GM12865 (cell line): Measurements from ENCODE around the gene ST6GALNAC1.

Source experiments
- DNase-seq: peaks from one replicate; pipeline ENCODE4 v3.0.0; 2010; ENCODE audit warnings: low read depth
- H3K4me3 ChIP-seq: 2 replicates; pipeline ENCODE4 v1.5.1; 2011; ENCODE audit warnings: mild to moderate bottlenecking, low read depth, low read length, control low read depth
- TF ChIP-seq, protein P1 (sequence below): IDR thresholded peaks from 2 replicates; pipeline ENCODE4 v1.5.1; 2011; ENCODE audit warnings: low read length, control low read depth, low read depth, inconsistent platforms; ENCODE audit not compliant: insufficient read depth; ENCODE audit errors: missing control alignments

Gene ST6GALNAC1

DNA sequence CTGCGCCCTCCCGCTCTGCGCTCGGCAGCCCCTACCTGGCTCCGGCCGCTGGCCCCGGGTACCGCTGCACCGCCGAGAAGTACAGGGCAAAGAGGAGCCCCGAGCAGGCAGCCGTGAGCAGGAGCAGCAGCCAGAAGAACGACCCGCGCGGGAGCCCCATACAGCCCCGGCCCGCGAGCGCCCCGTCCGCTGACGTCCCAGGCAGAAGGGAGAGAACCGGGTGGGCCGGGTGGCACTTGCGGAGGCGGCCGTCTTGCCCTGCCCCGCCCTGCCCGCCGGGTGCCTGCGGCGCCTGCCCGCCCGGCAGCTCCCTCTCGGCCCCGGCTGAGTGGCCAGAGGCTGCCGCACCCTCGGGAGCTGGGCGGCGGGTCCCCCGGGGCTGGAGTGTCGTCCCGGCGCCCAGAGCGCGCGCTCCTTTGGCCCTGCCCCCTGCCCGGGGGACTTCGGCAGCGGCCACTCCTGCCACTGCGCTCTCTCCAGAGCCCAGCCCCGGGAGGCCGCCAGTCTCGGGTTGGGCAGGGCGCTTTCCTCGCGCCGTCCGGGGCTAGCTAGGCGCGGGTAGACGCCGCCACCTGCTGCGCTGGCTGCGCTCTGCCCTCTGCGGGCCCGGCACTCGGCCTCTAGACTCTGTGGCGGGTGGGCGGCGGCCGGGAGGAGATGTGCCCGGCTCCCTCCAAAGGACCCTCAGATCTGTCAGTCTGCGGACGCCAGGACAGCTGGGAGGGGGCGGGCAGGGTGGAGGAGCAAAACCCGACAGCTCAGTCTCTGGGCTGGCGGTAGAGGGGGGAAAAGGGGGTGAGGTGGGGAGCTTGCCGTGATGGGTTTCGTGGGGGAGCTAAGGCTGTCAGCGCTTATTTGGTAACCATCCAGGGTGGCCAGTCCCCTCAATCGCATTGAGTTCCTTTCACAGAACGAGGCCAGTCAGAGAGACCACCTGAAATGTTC lies 57.6 kb downstream of the ST6GALNAC1 start, which contains the start of gene ST6GALNAC2:
ST6GALNAC2 (minus strand) TSS at position 212 of the 945 bp plus-strand sequence; CDS start at position 160, 52 bp downstream.
- peak within 1 kb of the TSS; percentile 51 for H3K4me3 ChIP-seq
- peak; percentile 45 for DNase-seq
- TF ChIP-seq, protein P1, sequence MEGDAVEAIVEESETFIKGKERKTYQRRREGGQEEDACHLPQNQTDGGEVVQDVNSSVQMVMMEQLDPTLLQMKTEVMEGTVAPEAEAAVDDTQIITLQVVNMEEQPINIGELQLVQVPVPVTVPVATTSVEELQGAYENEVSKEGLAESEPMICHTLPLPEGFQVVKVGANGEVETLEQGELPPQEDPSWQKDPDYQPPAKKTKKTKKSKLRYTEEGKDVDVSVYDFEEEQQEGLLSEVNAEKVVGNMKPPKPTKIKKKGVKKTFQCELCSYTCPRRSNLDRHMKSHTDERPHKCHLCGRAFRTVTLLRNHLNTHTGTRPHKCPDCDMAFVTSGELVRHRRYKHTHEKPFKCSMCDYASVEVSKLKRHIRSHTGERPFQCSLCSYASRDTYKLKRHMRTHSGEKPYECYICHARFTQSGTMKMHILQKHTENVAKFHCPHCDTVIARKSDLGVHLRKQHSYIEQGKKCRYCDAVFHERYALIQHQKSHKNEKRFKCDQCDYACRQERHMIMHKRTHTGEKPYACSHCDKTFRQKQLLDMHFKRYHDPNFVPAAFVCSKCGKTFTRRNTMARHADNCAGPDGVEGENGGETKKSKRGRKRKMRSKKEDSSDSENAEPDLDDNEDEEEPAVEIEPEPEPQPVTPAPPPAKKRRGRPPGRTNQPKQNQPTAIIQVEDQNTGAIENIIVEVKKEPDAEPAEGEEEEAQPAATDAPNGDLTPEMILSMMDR = peak; percentile 36

DNA sequence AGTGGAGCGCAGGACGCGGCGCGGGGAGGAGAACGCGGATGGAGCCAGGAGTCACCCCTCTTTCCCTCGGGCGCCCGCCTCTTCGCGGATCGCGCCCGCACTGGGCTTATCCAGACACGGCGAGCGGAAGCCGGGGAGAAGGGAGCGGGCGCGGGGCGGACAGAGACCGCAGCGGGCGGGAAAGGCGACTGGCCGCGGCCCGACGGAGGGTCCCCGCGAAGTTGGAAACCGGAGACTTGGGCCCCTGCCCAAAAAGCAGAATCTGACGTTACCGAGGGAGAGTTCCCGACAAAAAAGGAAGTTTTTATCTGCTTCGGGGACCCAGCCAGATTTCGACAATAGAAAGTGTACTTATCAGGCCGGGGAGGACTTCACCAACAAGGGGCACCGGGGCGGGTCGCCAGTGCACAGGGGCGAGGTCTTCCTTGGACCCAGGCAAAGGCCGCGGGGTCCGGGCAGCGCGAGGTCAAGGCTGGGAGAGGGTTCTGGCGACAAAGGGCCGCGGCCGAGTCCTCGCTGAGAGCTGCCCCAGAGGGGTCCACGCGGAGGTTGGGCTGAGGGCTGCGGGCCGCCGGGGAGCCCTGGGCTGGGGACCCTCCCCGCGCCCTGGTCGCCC lies 58.4 kb downstream of the ST6GALNAC1 start:
- peak overlapping the region; percentile 51 for H3K4me3 ChIP-seq
- DNase-seq = no peak
- TF ChIP-seq, protein P1 = no peak

DNA sequence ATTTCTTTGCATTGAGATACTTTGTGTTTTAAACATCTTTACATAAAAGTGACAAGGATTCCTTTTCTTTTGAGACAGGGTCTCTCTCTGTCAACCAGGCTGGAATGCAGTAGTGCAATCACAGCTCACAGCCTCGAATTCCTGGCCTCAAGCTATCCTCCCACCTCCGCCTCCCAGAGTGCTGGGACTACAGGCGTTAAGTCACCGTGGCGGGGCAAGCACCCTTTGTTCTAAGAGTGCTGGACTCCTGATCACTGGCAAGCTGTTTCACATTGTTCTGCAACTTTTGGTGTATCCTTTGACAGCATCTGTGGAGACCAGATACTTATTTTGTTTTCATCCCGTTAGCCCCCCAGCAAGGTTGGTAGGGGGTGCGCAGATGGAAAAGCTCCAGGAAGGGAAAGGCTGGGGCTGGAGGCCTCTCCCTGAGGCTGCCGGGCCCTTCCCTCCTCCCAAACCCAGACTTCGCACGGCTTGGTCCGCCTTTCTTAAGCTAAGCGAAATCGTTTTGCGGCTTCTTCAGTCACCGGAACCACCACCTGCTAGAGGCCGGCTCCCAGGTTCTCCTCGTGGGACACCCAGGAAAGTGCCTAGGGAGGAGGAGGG lies 59.0 kb downstream of the ST6GALNAC1 start:
- no peak for DNase-seq
- peak overlapping the region; percentile 51; the same call in 1 of the 2 replicates for H3K4me3 ChIP-seq
- TF ChIP-seq, protein P1 = no peak

DNA sequence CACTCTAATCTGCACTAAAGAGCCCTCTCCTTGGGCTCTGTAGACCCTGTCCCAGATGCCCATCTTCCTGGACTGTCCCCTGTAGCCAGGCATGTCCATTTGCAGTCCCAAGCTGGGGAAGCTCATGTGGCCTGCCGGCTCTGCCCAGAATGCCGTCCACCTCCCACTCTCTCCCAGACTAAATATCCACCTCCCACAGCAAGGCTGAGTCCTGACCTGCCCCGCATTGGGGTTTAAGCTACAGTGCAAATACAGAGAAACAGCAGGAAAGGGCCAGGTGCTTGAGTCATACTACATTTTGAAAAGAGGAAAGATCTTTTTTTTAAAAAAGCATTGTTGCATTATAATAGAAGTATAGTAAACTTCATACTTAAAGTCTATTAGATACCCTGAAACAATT lies 60.9 kb downstream of the ST6GALNAC1 start:
- H3K4me3 ChIP-seq = no peak overlapping the region
- DNase-seq = no peak
- TF ChIP-seq, protein P1 = no peak

DNA sequence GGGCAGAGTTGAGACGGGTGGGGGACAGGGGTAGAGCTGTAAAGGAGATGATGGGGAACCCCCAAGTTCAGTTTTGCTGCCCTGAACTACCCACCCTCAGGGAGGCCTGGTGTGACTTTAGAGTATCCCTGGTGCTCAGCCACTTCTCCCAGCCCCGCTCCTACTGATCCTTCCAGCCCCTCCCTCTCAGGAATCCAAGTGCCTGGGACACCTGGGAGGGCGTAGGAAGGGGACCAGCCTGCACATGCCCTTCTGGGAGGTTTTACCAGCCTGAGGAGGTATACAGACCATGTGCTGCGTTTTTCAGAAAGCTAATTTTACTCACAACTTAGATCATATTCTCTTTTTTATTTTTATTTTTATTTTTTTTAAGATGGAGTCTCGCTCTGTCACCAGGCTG lies 62.0 kb downstream of the ST6GALNAC1 start:
- TF ChIP-seq, protein P1 = no peak
- no peak for DNase-seq
- H3K4me3 ChIP-seq = no peak overlapping the region

DNA sequence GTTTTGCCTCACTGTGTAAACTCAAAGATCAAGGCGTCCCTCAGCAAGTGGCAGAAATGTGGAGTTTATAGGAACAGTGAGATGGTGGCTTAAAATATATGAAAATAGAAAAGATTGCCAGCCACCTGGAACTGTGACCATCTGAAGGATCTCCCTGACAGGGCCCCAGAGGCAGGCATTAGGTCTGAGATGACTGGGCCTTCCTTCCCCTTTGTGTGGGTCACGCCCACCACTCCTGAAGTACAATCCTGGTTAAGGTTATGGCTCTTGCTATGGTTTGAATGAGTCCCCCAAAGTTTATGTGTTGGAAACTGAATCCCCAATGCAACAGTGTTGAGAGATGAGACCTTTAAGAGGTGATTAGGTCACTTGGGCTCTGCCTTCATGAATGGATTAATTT lies 64.3 kb downstream of the ST6GALNAC1 start:
- peak; percentile 45 for DNase-seq
- TF ChIP-seq, protein P1 = no peak

More for the DNA sequence above, 64.3 kb downstream of the ST6GALNAC1 start:
- no peak overlapping the region for H3K4me3 ChIP-seq
